ENCODE data around the gene ZBTB34.

ZBTB34 gene

GRCh38 chr9:126860077-126860756 is at the start of gene ZBTB34:
TSS of gene ZBTB34 (plus strand) at chr9:126860639. CDS start at chr9:126879400, 18,761 bp downstream.
- TF ChIP-seq, protein P1, sequence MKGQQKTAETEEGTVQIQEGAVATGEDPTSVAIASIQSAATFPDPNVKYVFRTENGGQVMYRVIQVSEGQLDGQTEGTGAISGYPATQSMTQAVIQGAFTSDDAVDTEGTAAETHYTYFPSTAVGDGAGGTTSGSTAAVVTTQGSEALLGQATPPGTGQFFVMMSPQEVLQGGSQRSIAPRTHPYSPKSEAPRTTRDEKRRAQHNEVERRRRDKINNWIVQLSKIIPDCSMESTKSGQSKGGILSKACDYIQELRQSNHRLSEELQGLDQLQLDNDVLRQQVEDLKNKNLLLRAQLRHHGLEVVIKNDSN (IDR thresholded peaks at IDR 0.05) = no peak
- no peak for TF ChIP-seq EP300 (IDR thresholded peaks at IDR 0.05; ENCODE audit: borderline replicate concordance)
- no peak for TF ChIP-seq FOXM1 (IDR thresholded peaks at IDR 0.05; ENCODE audit: borderline replicate concordance, low read depth)
- peak; percentile 52 for TF ChIP-seq EGR1 (IDR thresholded peaks at IDR 0.05)
- TF ChIP-seq, protein P2, sequence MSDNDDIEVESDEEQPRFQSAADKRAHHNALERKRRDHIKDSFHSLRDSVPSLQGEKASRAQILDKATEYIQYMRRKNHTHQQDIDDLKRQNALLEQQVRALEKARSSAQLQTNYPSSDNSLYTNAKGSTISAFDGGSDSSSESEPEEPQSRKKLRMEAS (IDR thresholded peaks at IDR 0.05) = no peak
- TF ChIP-seq ZBTB7A (IDR thresholded peaks at IDR 0.05; ENCODE audit: low read depth) = peak; percentile 100
- no peak for TF ChIP-seq TEAD4 (IDR thresholded peaks at IDR 0.05)
- peak; percentile 62; the same call in 1 of the 2 replicates for TF ChIP-seq TAF1 (IDR thresholded peaks at IDR 0.05; ENCODE audit: low read depth)
- no peak for TF ChIP-seq YY1 (IDR thresholded peaks at IDR 0.05; ENCODE audit: low read depth)
- no peak for TF ChIP-seq CEBPB (IDR thresholded peaks at IDR 0.05)
- TF ChIP-seq RAD21 (IDR thresholded peaks at IDR 0.05; ENCODE audit: low read depth) = peak; percentile 28; the same call in 1 of the 2 replicates

GRCh38 chr9:126813072-126813471 is 47.4 kb upstream of the ZBTB34 start:
- no peak for TF ChIP-seq NFIC (IDR thresholded peaks at IDR 0.05)

GRCh38 chr9:126814091-126814490 is 46.3 kb upstream of the ZBTB34 start:
- TF ChIP-seq CEBPB (IDR thresholded peaks at IDR 0.05) (no peak), TEAD4 (IDR thresholded peaks at IDR 0.05) (no peak), YY1 (IDR thresholded peaks at IDR 0.05; ENCODE audit: low read depth) (no peak), RAD21 (IDR thresholded peaks at IDR 0.05; ENCODE audit: low read depth) (no peak), EGR1 (IDR thresholded peaks at IDR 0.05) (no peak), TAF1 (IDR thresholded peaks at IDR 0.05; ENCODE audit: low read depth) (no peak), FOXM1 (IDR thresholded peaks at IDR 0.05; ENCODE audit: borderline replicate concordance, low read depth) (no peak), CREB1 (IDR thresholded peaks at IDR 0.05; ENCODE audit: low read depth) (no peak), EP300 (IDR thresholded peaks at IDR 0.05; ENCODE audit: borderline replicate concordance) (no peak), NFIC (IDR thresholded peaks at IDR 0.05) (no peak), TCF12 (IDR thresholded peaks at IDR 0.05; ENCODE audit: low read depth) (no peak)
- TF ChIP-seq, protein P2 (IDR thresholded peaks at IDR 0.05) = no peak
- TF ChIP-seq, protein P1 (IDR thresholded peaks at IDR 0.05) = no peak

DNA sequence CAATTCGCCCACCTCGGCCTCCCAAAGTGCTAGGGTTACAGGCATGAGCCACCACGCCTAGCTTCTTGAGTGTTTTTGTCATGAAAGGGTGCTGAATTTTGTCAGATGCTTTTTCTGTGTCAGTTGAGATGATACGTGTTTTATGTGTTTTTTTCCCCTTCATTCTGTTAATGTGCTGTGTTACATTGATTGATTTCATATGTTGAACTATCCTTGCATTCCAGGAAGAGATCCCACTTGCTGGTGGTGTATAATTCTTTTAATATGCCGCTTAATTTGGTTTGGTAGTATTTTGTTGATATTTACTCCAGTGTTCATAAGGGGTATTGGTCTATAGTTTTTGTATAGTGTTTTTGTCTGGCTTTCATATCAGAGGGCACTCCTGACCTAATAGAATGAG is 42.0 kb upstream of the ZBTB34 start:
- TF ChIP-seq EGR1 (IDR thresholded peaks at IDR 0.05) (no peak), CREB1 (IDR thresholded peaks at IDR 0.05; ENCODE audit: low read depth) (no peak), NFIC (IDR thresholded peaks at IDR 0.05) (no peak), TAF1 (IDR thresholded peaks at IDR 0.05; ENCODE audit: low read depth) (no peak), TEAD4 (IDR thresholded peaks at IDR 0.05) (no peak), RAD21 (IDR thresholded peaks at IDR 0.05; ENCODE audit: low read depth) (no peak), YY1 (IDR thresholded peaks at IDR 0.05; ENCODE audit: low read depth) (no peak), CEBPB (IDR thresholded peaks at IDR 0.05) (no peak), FOXM1 (IDR thresholded peaks at IDR 0.05; ENCODE audit: borderline replicate concordance, low read depth) (no peak), TCF12 (IDR thresholded peaks at IDR 0.05; ENCODE audit: low read depth) (no peak), ZBTB7A (IDR thresholded peaks at IDR 0.05; ENCODE audit: low read depth) (no peak)
- TF ChIP-seq, protein P3, sequence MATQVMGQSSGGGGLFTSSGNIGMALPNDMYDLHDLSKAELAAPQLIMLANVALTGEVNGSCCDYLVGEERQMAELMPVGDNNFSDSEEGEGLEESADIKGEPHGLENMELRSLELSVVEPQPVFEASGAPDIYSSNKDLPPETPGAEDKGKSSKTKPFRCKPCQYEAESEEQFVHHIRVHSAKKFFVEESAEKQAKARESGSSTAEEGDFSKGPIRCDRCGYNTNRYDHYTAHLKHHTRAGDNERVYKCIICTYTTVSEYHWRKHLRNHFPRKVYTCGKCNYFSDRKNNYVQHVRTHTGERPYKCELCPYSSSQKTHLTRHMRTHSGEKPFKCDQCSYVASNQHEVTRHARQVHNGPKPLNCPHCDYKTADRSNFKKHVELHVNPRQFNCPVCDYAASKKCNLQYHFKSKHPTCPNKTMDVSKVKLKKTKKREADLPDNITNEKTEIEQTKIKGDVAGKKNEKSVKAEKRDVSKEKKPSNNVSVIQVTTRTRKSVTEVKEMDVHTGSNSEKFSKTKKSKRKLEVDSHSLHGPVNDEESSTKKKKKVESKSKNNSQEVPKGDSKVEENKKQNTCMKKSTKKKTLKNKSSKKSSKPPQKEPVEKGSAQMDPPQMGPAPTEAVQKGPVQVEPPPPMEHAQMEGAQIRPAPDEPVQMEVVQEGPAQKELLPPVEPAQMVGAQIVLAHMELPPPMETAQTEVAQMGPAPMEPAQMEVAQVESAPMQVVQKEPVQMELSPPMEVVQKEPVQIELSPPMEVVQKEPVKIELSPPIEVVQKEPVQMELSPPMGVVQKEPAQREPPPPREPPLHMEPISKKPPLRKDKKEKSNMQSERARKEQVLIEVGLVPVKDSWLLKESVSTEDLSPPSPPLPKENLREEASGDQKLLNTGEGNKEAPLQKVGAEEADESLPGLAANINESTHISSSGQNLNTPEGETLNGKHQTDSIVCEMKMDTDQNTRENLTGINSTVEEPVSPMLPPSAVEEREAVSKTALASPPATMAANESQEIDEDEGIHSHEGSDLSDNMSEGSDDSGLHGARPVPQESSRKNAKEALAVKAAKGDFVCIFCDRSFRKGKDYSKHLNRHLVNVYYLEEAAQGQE (IDR thresholded peaks at IDR 0.05; ENCODE audit: low read depth) = no peak
- TF ChIP-seq, protein P2 (IDR thresholded peaks at IDR 0.05) = no peak
- TF ChIP-seq, protein P1 (IDR thresholded peaks at IDR 0.05) = no peak

DNA sequence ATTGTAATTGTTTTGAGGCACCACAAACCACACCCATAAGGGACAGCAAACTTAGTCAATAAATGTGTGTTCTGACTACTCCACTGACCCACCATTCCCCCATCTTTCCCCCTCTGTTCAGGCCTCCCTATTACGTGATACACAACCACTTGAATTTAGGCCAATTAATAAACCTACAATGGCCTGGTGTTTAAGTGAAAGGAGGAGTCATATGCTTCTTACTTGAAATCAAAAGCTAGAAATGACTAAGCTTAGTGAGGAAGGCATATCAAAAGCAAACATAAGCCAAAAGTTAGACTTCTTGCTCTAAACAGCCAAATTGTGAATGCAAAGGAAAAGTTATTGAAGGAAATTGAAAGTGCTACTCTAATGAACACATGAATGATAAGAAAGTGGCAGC is 41.0 kb upstream of the ZBTB34 start:
- TF ChIP-seq, protein P2 (IDR thresholded peaks at IDR 0.05) = no peak
- TF ChIP-seq CEBPB (IDR thresholded peaks at IDR 0.05) (no peak), ZBTB7A (IDR thresholded peaks at IDR 0.05; ENCODE audit: low read depth) (no peak), TCF12 (IDR thresholded peaks at IDR 0.05; ENCODE audit: low read depth) (no peak), CREB1 (IDR thresholded peaks at IDR 0.05; ENCODE audit: low read depth) (no peak), TEAD4 (IDR thresholded peaks at IDR 0.05) (no peak), NFIC (IDR thresholded peaks at IDR 0.05) (no peak), EP300 (IDR thresholded peaks at IDR 0.05; ENCODE audit: borderline replicate concordance) (no peak), EGR1 (IDR thresholded peaks at IDR 0.05) (no peak)
- TF ChIP-seq, protein P3 (IDR thresholded peaks at IDR 0.05; ENCODE audit: low read depth) = no peak
- TF ChIP-seq, protein P1 (IDR thresholded peaks at IDR 0.05) = no peak
